Measurements from ENCODE around the gene CELF4. TPM values are rescaled to one million over a fixed set of nuclear protein-coding genes. Genes with fewer than 3 reads are reported as not detected.

Gene CELF4
- total RNA-seq, 3 donors from 2014 or later = 1.0 TPM; not detected in 2

DNA sequence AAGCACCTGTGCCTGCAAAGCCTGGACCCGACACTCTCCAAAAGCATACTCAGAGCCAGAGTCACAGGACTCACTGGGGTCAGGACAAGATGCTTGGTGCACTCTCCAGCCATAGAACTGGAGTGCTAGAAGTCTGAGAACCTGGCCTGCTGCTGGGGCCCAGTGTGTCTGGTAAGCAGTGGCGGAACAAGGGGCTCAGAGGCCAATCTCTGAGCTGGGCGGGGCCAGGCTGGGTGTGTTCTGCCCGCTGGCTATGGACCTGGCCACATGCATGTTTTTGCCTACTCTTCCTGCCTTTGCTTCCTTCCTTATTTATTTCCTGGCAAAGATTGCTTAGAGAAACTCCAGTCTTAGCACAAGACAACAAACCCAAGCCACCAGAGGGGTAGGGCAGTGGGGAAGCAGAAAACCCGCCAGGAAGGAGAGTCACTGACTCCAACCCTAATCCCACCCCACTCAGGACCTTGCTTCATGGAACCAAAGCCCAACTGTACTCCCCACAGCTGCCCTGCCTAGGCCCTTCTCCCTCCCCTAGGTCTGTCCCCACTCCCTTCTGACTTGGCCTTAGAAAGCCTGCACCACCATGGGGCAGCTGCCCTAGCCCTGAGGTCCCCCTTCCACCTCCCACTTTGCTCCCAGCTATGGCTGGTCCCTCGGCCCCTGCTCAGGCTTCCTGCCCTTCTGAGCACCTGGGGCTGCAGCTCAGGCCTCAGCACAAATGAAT lies 315.5 kb downstream of the CELF4 start:
- intact Hi-C loops (cut with DNase I; ENCODE audit: low total_unique reads) = loop anchor here (5.0 to 10.0 kb wide), 2 partner anchors 212 to 1625 kb away; no protein-coding TSS in a partner anchor
- no peak overlapping the region for H3K4me3 ChIP-seq

DNA sequence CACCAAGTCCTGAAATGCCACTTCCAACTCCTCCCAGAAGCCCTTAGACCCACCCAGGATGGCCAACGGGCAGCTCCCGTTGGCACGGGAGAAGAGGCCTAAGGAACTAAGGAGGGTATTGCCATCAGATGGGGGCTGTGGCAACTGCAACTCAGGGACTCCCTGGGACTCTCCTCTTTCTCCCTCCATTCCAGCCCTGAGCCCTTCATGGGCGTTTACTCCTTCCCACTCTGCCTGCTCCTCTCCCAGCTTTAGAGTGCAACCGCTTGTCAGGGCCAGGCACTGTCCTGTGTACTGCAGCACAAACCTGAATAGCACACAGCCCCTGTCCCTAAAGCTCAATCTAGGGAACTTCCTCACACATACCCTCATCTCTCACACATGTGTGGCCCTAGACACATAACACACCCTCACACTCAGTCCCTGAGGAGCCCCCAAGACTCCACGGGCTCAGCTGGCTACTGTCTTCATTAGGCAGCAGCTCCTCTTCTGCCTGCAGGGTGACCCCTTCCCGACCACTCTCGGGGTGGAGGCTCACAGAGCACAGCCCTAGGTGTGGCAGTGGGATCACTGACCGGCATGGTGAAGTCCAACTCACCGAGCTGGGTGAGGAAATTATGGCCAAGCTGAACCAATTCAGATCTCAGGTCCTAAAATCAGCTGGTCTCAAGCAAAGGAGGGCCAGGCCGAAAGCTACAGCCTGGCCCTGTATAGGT lies 316.3 kb downstream of the CELF4 start:
- Histone ChIP-seq H3K4me1 (no peaks in the 10 kb centered on the region), H3K4me3 (no peak overlapping the region), H3K9me3 (no peaks in the 10 kb centered on the region), H3K36me3 (no peaks in the 10 kb centered on the region), H3K27ac (no peak overlapping the region), H3K27me3 (peaks cover 3 to 4% of the 10 kb centered on the region in 2 donors)
- intact Hi-C loops (cut with DNase I; ENCODE audit: low total_unique reads) = loop anchor here (5.0 to 10.0 kb wide), 2 partner anchors 213 to 1625 kb away; no protein-coding TSS in a partner anchor
- DNase-seq (ENCODE audit: low spot score in 2 of 2) = peak in 1 of 2 donors; percentile 24
- TF ChIP-seq POLR2AphosphoS5 (IDR thresholded peaks at IDR 0.05) (no peak), POLR2A (IDR thresholded peaks at IDR 0.05) (no peak)
- TF ChIP-seq, protein P1, sequence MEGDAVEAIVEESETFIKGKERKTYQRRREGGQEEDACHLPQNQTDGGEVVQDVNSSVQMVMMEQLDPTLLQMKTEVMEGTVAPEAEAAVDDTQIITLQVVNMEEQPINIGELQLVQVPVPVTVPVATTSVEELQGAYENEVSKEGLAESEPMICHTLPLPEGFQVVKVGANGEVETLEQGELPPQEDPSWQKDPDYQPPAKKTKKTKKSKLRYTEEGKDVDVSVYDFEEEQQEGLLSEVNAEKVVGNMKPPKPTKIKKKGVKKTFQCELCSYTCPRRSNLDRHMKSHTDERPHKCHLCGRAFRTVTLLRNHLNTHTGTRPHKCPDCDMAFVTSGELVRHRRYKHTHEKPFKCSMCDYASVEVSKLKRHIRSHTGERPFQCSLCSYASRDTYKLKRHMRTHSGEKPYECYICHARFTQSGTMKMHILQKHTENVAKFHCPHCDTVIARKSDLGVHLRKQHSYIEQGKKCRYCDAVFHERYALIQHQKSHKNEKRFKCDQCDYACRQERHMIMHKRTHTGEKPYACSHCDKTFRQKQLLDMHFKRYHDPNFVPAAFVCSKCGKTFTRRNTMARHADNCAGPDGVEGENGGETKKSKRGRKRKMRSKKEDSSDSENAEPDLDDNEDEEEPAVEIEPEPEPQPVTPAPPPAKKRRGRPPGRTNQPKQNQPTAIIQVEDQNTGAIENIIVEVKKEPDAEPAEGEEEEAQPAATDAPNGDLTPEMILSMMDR (IDR thresholded peaks at IDR 0.05) = no peak

More for the DNA sequence above, 315.5 kb downstream of the CELF4 start:
- Histone ChIP-seq H3K4me1 (no peaks in the 10 kb centered on the region), H3K9me3 (no peaks in the 10 kb centered on the region), H3K27ac (no peak overlapping the region), H3K27me3 (peaks cover 4 to 5% of the 10 kb centered on the region in 2 donors), H3K36me3 (no peaks in the 10 kb centered on the region)
- no peak for TF ChIP-seq POLR2AphosphoS5 (IDR thresholded peaks at IDR 0.05)
- TF ChIP-seq, protein P1 (IDR thresholded peaks at IDR 0.05) = no peak
- TF ChIP-seq POLR2A (IDR thresholded peaks at IDR 0.05) = no peak
- peak in 1 of 2 donors; percentile 38 for DNase-seq (ENCODE audit: low spot score in 2 of 2)

DNA sequence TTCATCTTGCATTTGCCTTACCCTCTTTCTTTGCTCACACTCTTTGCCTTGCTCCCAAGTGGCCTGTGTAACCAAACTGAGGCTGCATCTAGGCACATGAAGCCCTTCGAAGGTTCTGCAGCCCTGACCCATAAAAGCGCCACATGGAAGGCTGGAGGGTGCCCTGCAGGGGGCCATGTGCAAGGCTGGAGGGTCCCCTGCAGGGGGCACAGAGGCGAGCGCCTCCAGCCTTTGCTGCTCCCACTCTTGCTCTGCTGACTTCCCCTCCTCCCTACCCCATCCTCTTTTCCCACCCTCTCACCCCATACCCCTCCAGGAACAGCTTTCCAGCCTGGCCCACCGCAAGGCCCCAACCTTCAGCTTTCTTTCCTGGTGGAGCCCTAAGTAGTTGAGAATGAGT lies 317.3 kb downstream of the CELF4 start:
- no peak for DNase-seq (ENCODE audit: low spot score in 2 of 2)
- Histone ChIP-seq H3K27ac (no peak overlapping the region), H3K9me3 (no peaks in the 10 kb centered on the region), H3K27me3 (peaks cover 0 to 1% of the 10 kb centered on the region in 2 donors), H3K36me3 (no peaks in the 10 kb centered on the region), H3K4me1 (no peaks in the 10 kb centered on the region), H3K4me3 (no peak overlapping the region)
- TF ChIP-seq POLR2AphosphoS5 (IDR thresholded peaks at IDR 0.05) (no peak), POLR2A (IDR thresholded peaks at IDR 0.05) (no peak)
- TF ChIP-seq, protein P1 (IDR thresholded peaks at IDR 0.05) = no peak
- intact Hi-C loops (cut with DNase I; ENCODE audit: low total_unique reads) = loop anchor here (5.0 to 10.0 kb wide), 2 partner anchors 214 to 1627 kb away; no protein-coding TSS in a partner anchor

DNA sequence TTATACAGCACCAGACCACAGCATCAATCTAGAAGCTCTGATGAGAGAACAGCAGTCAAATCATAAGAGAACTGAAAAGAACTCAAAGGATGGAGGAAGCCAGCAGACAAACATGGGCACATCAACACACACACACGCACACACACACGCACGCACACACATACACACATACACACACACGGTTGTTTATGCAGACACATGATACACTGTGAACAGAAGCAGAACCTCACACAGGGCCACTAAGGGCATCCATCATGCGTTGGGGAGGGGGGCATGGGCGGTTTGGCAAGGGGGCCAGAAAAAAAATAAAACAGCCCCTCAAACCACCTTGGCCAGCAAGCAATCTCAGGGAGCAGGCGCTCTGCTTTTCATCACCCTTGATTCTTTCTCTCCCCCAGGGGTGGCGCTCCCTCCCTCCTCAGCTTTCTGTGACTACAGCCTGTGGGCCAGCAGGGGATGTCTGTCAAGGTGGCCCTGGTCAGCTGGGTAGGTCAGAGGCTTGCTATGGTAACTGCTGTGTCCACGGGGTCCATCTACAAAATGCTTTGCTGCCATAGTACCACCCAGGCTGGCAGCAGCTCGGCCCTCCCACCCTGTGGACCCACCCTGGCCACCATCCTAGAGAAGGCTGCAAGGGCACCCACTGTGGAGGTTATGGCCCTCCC lies 318.0 kb downstream of the CELF4 start:
- intact Hi-C loops (cut with DNase I; ENCODE audit: low total_unique reads) = loop anchor here (5.0 to 10.0 kb wide), 2 partner anchors 215 to 1627 kb away; no protein-coding TSS in a partner anchor
- H3K27me3 ChIP-seq = no peaks in the 10 kb centered on the region

More for the DNA sequence above, 318.0 kb downstream of the CELF4 start:
- no peak overlapping the region for H3K4me3 ChIP-seq
- TF ChIP-seq, protein P1 (IDR thresholded peaks at IDR 0.05) = no peak
- TF ChIP-seq POLR2A (IDR thresholded peaks at IDR 0.05) (no peak), POLR2AphosphoS5 (IDR thresholded peaks at IDR 0.05) (no peak)
- H3K9me3 ChIP-seq = no peaks in the 10 kb centered on the region
- no peaks in the 10 kb centered on the region for H3K36me3 ChIP-seq
- H3K27ac ChIP-seq = no peak overlapping the region
- no peaks in the 10 kb centered on the region for H3K4me1 ChIP-seq
- DNase-seq (ENCODE audit: low spot score in 2 of 2) = no peak

Measured in breast epithelium (tissue), 4 donors.